BE2C (cell line): ENCODE data around the gene PURA.
A peak's percentile ranks its signal among the peaks of the same experiment; 100 is the strongest.

ENCODE experiments used
- DNase-seq: peaks from one replicate; pipeline ENCODE4 v3.0.0-alpha.2; 2020
- H3K27me3 ChIP-seq: fragments of 250-450 bp; sonication (Bioruptor Pico); 2 replicates; pipeline ENCODE4 v1.5.1; 2020; ENCODE audit warnings: mild to moderate bottlenecking
- H3K36me3 ChIP-seq: fragments of 250-450 bp; sonication (Bioruptor Pico); 2 replicates; pipeline ENCODE4 v1.5.1; 2020; ENCODE audit warnings: mild to moderate bottlenecking
- H3K4me1 ChIP-seq: fragments of 250-450 bp; sonication (Bioruptor Pico); 2 replicates; pipeline ENCODE4 v1.5.1; 2020
- H3K4me3 ChIP-seq: 2 replicates; pipeline ENCODE4 v1.5.1; 2011; ENCODE audit warnings: low read depth, low read length
- H3K9me3 ChIP-seq: fragments of 250-450 bp; sonication (Bioruptor Pico); 2 replicates; pipeline ENCODE4 v1.5.1; 2020
- TF ChIP-seq, protein P1 (sequence below): IDR thresholded peaks from 2 replicates; pipeline ENCODE4 v1.5.1; 2012; ENCODE audit warnings: mild to moderate bottlenecking, low read depth, low read length

The PURA gene

DNA sequence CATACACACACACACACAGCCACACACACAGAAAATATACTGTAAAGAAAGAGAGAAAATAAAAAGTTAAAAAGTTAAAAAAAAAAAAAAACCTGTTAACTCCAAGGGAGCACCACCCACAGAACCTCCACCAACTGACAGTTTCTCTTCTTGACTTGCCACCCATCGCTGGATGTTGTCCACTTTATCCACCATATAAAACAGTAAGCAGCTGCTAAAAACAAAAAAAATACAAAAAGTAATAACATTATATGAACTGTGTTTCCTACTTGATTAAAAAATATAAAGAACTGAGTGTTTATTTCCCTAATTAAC is 1.2 kb downstream of the PURA start:
- no peak for DNase-seq
- Histone ChIP-seq H3K9me3 (no peaks in the 10 kb centered on the region), H3K4me3 (peak overlapping the region; percentile 81), H3K27me3 (peaks cover 16% of the 10 kb centered on the region), H3K36me3 (no peaks in the 10 kb centered on the region), H3K4me1 (no peaks in the 10 kb centered on the region)
- TF ChIP-seq, protein P1, sequence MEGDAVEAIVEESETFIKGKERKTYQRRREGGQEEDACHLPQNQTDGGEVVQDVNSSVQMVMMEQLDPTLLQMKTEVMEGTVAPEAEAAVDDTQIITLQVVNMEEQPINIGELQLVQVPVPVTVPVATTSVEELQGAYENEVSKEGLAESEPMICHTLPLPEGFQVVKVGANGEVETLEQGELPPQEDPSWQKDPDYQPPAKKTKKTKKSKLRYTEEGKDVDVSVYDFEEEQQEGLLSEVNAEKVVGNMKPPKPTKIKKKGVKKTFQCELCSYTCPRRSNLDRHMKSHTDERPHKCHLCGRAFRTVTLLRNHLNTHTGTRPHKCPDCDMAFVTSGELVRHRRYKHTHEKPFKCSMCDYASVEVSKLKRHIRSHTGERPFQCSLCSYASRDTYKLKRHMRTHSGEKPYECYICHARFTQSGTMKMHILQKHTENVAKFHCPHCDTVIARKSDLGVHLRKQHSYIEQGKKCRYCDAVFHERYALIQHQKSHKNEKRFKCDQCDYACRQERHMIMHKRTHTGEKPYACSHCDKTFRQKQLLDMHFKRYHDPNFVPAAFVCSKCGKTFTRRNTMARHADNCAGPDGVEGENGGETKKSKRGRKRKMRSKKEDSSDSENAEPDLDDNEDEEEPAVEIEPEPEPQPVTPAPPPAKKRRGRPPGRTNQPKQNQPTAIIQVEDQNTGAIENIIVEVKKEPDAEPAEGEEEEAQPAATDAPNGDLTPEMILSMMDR = no peak

DNA sequence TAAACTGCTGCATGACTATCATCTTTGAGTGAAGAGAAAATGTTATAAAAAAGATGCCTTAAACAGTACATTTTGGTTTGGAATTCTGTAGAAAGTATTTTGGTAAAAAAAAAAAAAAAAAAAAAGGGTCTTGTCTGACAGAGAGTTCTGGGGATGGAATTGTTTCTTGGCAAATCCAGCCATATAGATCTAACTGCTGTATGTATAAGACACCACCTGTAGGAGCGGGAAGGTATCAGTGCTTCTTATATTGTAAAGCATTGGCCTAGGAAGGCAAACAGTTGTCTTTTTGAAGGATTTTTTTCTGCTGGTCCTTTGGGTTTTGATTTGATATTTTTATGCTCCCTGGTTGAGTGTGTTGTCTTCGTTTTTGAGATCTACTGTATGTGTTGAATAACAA is 2.8 kb downstream of the PURA start:
- H3K4me3 ChIP-seq = no peak overlapping the region
- no peak for DNase-seq
- H3K4me1 ChIP-seq = no peaks in the 10 kb centered on the region
- TF ChIP-seq, protein P1 = peak; percentile 19; the same call in 1 of the 2 replicates
- peaks cover 4% of the 10 kb centered on the region; the same call in 1 of the 2 replicates for H3K27me3 ChIP-seq
- H3K9me3 ChIP-seq = no peaks in the 10 kb centered on the region
- no peaks in the 10 kb centered on the region for H3K36me3 ChIP-seq

GRCh38 chr5:140117523-140117922 is 3.6 kb downstream of the PURA start:
- no peaks in the 10 kb centered on the region for H3K27me3 ChIP-seq
- H3K4me3 ChIP-seq = peak overlapping the region; percentile 2; the same call in 1 of the 2 replicates
- no peaks in the 10 kb centered on the region for H3K4me1 ChIP-seq
- DNase-seq = no peak
- H3K9me3 ChIP-seq = no peaks in the 10 kb centered on the region
- H3K36me3 ChIP-seq = no peaks in the 10 kb centered on the region
- TF ChIP-seq, protein P1 = no peak

DNA sequence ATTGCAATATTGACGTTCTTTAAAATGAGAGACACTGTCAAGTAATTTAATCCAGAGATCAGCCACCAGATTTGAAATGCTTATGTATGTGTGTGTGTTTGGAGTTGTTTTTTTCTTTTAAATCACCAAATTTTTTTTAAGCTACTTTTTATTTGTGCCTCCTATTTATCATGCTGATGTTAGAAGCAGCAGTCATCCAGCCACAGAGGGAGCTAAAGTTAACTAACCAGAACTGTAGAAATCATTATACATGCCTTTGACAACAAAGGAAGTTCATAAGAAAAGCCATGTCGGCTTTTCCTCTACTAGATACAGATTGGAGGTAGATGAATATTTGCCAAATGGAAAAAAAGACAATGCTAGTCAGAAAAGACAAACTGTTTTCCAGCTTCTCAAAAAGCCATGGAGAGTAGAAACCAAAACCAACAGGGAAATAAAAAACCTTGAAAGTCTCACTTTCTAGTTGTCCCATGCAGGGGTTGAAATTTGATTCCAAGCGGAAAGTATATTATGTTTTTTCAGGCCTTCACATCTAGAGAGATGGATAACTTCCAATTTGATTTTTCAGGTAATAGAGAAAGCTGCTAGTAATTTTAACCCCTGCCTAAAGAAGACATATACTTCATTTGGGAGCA is 4.5 kb downstream of the PURA start:
- Histone ChIP-seq H3K36me3 (no peaks in the 10 kb centered on the region), H3K4me3 (no peak overlapping the region), H3K9me3 (no peaks in the 10 kb centered on the region), H3K27me3 (no peaks in the 10 kb centered on the region), H3K4me1 (no peaks in the 10 kb centered on the region)
- TF ChIP-seq, protein P1 = peak; percentile 25; the same call in 1 of the 2 replicates
- DNase-seq = no peak

DNA sequence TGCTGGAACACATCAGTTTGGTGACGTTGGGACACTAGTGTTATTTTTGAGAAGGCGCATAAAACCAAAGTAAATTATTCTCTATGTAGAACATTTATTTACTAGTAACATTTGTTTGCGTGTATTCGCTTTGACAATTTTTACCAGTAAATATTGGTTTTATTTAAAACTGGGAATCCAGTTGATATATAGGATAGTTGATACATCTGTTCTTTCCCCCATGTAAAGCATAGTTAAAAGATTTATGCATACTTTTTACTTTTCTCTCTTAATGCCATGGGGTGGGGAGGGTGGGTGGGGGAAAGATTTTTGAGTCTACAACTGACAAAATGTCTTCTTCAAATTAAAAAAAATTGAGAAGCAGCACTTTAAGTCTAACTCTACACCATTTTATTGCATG is 11.7 kb downstream of the PURA start, which contains the start of gene IGIP:
Gene IGIP (plus strand): TSS at position 301 of the 400 bp plus-strand sequence. CDS start 2,540 bp downstream, outside the sequence.
- TF ChIP-seq, protein P1 = no peak

GRCh38 chr5:140126315-140127012 is 12.6 kb downstream of the PURA start:
- Histone ChIP-seq H3K4me1 (no peaks in the 10 kb centered on the region), H3K4me3 (no peak overlapping the region), H3K36me3 (no peaks in the 10 kb centered on the region), H3K9me3 (no peaks in the 10 kb centered on the region), H3K27me3 (no peaks in the 10 kb centered on the region)
- TF ChIP-seq, protein P1 = no peak
- no peak for DNase-seq

More for the DNA sequence above, 11.7 kb downstream of the PURA start, which contains the start of gene IGIP:
- H3K4me3 ChIP-seq = no peak within 1 kb of the TSS
- no peak for DNase-seq
- H3K9me3 ChIP-seq = no peaks in the 10 kb centered on the region
- no peaks in the 10 kb centered on the region for H3K36me3 ChIP-seq
- H3K4me1 ChIP-seq = no peaks in the 10 kb centered on the region
- no peaks in the 10 kb centered on the region for H3K27me3 ChIP-seq
